ENCODE data around the gene GRIN2A. TPM values are rescaled to one million over a fixed set of nuclear protein-coding genes. Genes with fewer than 3 reads are reported as not detected.

The GRIN2A gene
- total RNA-seq, 2 experiments from 2014 or later, result not detected

GRCh38 chr16:9763505-9763904, 418.7 kb downstream of the GRIN2A start:
- no peak for TF ChIP-seq CTCF (IDR thresholded peaks at IDR 0.05)
- H3K27ac Mint-ChIP-seq, result no peak overlapping the region
- H3K4me3 Mint-ChIP-seq, result no peak overlapping the region
- POLR2A ChIA-PET, result no interaction called here
- H3K36me3 Mint-ChIP-seq (ENCODE audit: low read depth), result no peaks in the 10 kb centered on the region
- DNase-seq (no peak), ATAC-seq (no peak)
- intact Hi-C loops (cut with micrococcal nuclease), result no loop called here
- CTCF ChIA-PET, result no interaction called here
- H3K4me1 Mint-ChIP-seq (ENCODE audit: low read depth), result no peaks in the 10 kb centered on the region
- no peaks in the 10 kb centered on the region for H3K27me3 Mint-ChIP-seq
- no peaks in the 10 kb centered on the region for H3K9me3 Mint-ChIP-seq

- ChIA-PET CTCF (no interaction called here), POLR2A (no interaction called here)
- no peaks in the 10 kb centered on the region for H3K9me3 Mint-ChIP-seq
- no peak for ATAC-seq
- H3K27me3 Mint-ChIP-seq, result no peaks in the 10 kb centered on the region
- no peak overlapping the region for H3K27ac Mint-ChIP-seq
- H3K36me3 Mint-ChIP-seq (ENCODE audit: low read depth), result no peaks in the 10 kb centered on the region
- TF ChIP-seq CTCF (IDR thresholded peaks at IDR 0.05), result no peak
- no peak overlapping the region for H3K4me3 Mint-ChIP-seq
- no peaks in the 10 kb centered on the region for H3K4me1 Mint-ChIP-seq (ENCODE audit: low read depth)
- no peak for DNase-seq
- intact Hi-C loops (cut with micrococcal nuclease), result no loop called here
Observed at GRCh38 chr16:9761870-9762269, 420.4 kb downstream of the GRIN2A start.

- ChIA-PET CTCF (no interaction called here), POLR2A (no interaction called here)
- ATAC-seq (no peak), DNase-seq (no peak)
- H3K4me1 Mint-ChIP-seq (ENCODE audit: low read depth), result no peaks in the 10 kb centered on the region
- no peaks in the 10 kb centered on the region for H3K9me3 Mint-ChIP-seq
- no peaks in the 10 kb centered on the region for H3K36me3 Mint-ChIP-seq (ENCODE audit: low read depth)
- no peak for TF ChIP-seq CTCF (IDR thresholded peaks at IDR 0.05)
- intact Hi-C loops (cut with micrococcal nuclease), result no loop called here
- H3K27ac Mint-ChIP-seq, result no peak overlapping the region
- H3K4me3 Mint-ChIP-seq, result no peak overlapping the region
- H3K27me3 Mint-ChIP-seq, result peaks cover 4% of the 10 kb centered on the region
Observed at GRCh38 chr16:9757687-9758086, 424.5 kb downstream of the GRIN2A start.

- ChIA-PET POLR2A (no interaction called here), CTCF (no interaction called here)
- no peak overlapping the region for H3K4me3 Mint-ChIP-seq
- TF ChIP-seq CTCF (IDR thresholded peaks at IDR 0.05), result no peak
- no peaks in the 10 kb centered on the region for H3K4me1 Mint-ChIP-seq (ENCODE audit: low read depth)
- peaks cover 4% of the 10 kb centered on the region for H3K27me3 Mint-ChIP-seq
- intact Hi-C loops (cut with micrococcal nuclease), result no loop called here
- no peak for ATAC-seq
- DNase-seq, result no peak
- H3K9me3 Mint-ChIP-seq, result no peaks in the 10 kb centered on the region
- no peaks in the 10 kb centered on the region for H3K36me3 Mint-ChIP-seq (ENCODE audit: low read depth)
- H3K27ac Mint-ChIP-seq, result no peak overlapping the region
Observed at GRCh38 chr16:9756434-9756833, 425.8 kb downstream of the GRIN2A start.

- ATAC-seq, result no peak
- H3K4me1 Mint-ChIP-seq (ENCODE audit: low read depth), result no peaks in the 10 kb centered on the region
- CTCF ChIA-PET, result no interaction called here
Observed at GRCh38 chr16:9755081-9755480, 427.1 kb downstream of the GRIN2A start.

More at GRCh38 chr16:9755081-9755480, 427.1 kb downstream of the GRIN2A start:
- POLR2A ChIA-PET, result interaction anchor here (0.7 kb wide), 1 partner anchor 383 kb away, joined by 3 read pairs; no protein-coding TSS in a partner anchor
- no peaks in the 10 kb centered on the region for H3K36me3 Mint-ChIP-seq (ENCODE audit: low read depth)
- no peaks in the 10 kb centered on the region for H3K9me3 Mint-ChIP-seq
- no peak for DNase-seq
- H3K27ac Mint-ChIP-seq, result no peak overlapping the region
- peaks cover 4% of the 10 kb centered on the region for H3K27me3 Mint-ChIP-seq
- intact Hi-C loops (cut with micrococcal nuclease), result no loop called here
- H3K4me3 Mint-ChIP-seq, result no peak overlapping the region
- TF ChIP-seq CTCF (IDR thresholded peaks at IDR 0.05), result no peak

Measured in activated CD8-positive, alpha-beta T cell treated with anti-CD3 and anti-CD28 coated beads for 36 hours (primary cell).